GOT3 (cell line): Measurements from ENCODE around the gene MMP24OS.
A peak's percentile ranks its signal among the peaks of the same experiment; 100 is the strongest.
"Not testable (repeated sequence)": the region's sequence is repeated elsewhere in the genome, so short reads cannot be mapped to it uniquely, and the experiment has no call there.

Source experiments
- DNase-seq: peaks from one replicate; lab custom pipeline; 2025; ENCODE audit warnings: mixed read lengths; lab: John Stamatoyannopoulos, UW

Gene MMP24OS

GRCh38 chr20:35277531-35278395, at the start of gene MMP24OS:
Gene MMP24OS (minus strand): TSS chr20:35278122. CDS start chr20:35277929, 193 bp downstream.
- peak; percentile 66 for DNase-seq

- no peak for DNase-seq
These were observed 49.4 kb upstream of the MMP24OS start for GRCh38 chr20:35327074-35327976.

- DNase-seq = no peak
These were observed 48.8 kb upstream of the MMP24OS start for GRCh38 chr20:35326740-35327073.

- DNase-seq = no peak
These were observed 48.3 kb upstream of the MMP24OS start for GRCh38 chr20:35326021-35326739.

- DNase-seq = no peak
These were observed 47.5 kb upstream of the MMP24OS start for GRCh38 chr20:35325401-35325800.

- no peak for DNase-seq
These were observed 42.6 kb upstream of the MMP24OS start for GRCh38 chr20:35320396-35321126.

GRCh38 chr20:35319871-35320197, 41.9 kb upstream of the MMP24OS start:
- no peak for DNase-seq

GRCh38 chr20:35319192-35319870, 41.4 kb upstream of the MMP24OS start:
- DNase-seq = no peak

- DNase-seq = no peak
These were observed 40.7 kb upstream of the MMP24OS start for GRCh38 chr20:35318502-35319157.

GRCh38 chr20:35317416-35318210, 39.7 kb upstream of the MMP24OS start:
- DNase-seq = no peak

GRCh38 chr20:35316086-35316485, 38.2 kb upstream of the MMP24OS start:
- no peak for DNase-seq

GRCh38 chr20:35315632-35316020, 37.7 kb upstream of the MMP24OS start:
- DNase-seq = not testable (repeated sequence)

- DNase-seq = no peak
These were observed 37.1 kb upstream of the MMP24OS start for GRCh38 chr20:35314816-35315631.

- DNase-seq = no peak
These were observed 34.4 kb upstream of the MMP24OS start for GRCh38 chr20:35312318-35312717.

GRCh38 chr20:35311822-35312221, 33.9 kb upstream of the MMP24OS start:
- no peak for DNase-seq

- no peak for DNase-seq
These were observed 33.5 kb upstream of the MMP24OS start for GRCh38 chr20:35311409-35311808.

- DNase-seq = peak; percentile 76
These were observed 30.0 kb upstream of the MMP24OS start for GRCh38 chr20:35307666-35308653.
